Transverse colon (tissue), 4 donors: ENCODE data around the gene PHAF1. TPM values are rescaled to one million over a fixed set of nuclear protein-coding genes. Genes with fewer than 3 reads are reported as not detected.

Experiments
- DNase-seq: peaks from one replicate; pipeline ENCODE4 v3.0.0-alpha.2; 2019
- H3K27ac ChIP-seq, 4 donors: fragments of 200-600 bp; sonication (generic); 2 replicates each; pipeline ENCODE4 v1.5.1; 2016 to 2018; ENCODE audit warnings: inconsistent platforms in 4 of 4
- H3K27me3 ChIP-seq: fragments of 200-600 bp; sonication (generic); 2 replicates; pipeline ENCODE4 v1.5.1; 2017; ENCODE audit warnings: inconsistent platforms
- H3K36me3 ChIP-seq, 4 donors: fragments of 200-600 bp; sonication (generic); 2 replicates each; pipeline ENCODE4 v1.5.1; 2017 to 2019; ENCODE audit warnings: inconsistent platforms in 4 of 4
- H3K4me1 ChIP-seq, 4 donors: fragments of 200-600 bp; sonication (generic); 2 replicates each; pipeline ENCODE4 v1.5.1; 2017 to 2020; ENCODE audit warnings: inconsistent platforms in 4 of 4
- H3K4me3 ChIP-seq, 4 donors: fragments of 200-600 bp; sonication (generic); 1 replicate in 1 of 4; 2 replicates in 3 of 4; pipeline versions ENCODE4 v1.5.1 to v1.6.1; 2017 to 2019; ENCODE audit warnings: inconsistent platforms in 4 of 4
- H3K9me3 ChIP-seq, 2 donors: fragments of 200-600 bp; sonication (generic); 2 replicates each; pipeline ENCODE4 v1.5.1; 2017 to 2019; ENCODE audit warnings: inconsistent platforms in 2 of 2
- CTCF ChIP-seq, 5 experiments: fragments of 200-600 bp in 3 of 5; fragments of 450-650 bp in 2 of 5; sonication (generic) in 3 of 5; IDR thresholded peaks; 1 replicate in 2 of 5; 2 replicates in 3 of 5; pipeline ENCODE4 v1.5.1; 2016 to 2017; ENCODE audit warnings: antibody characterized with exemption in 5 of 5, inconsistent platforms in 3 of 5, mild to moderate bottlenecking in 2 of 5, moderate library complexity in 1 of 5
- EP300 ChIP-seq: sonication (generic); formaldehyde crosslinking; IDR thresholded peaks from one replicate; pipeline ENCODE4 v1.6.1; 2017; ENCODE audit warnings: antibody characterized with exemption, low read depth
- POLR2A ChIP-seq: fragments of 450-650 bp; IDR thresholded peaks from one replicate; pipeline ENCODE4 v1.6.1; 2016; ENCODE audit warnings: antibody characterized with exemption, mild to moderate bottlenecking, moderate library complexity
- POLR2AphosphoS5 ChIP-seq, 3 donors: sonication (generic); formaldehyde crosslinking; IDR thresholded peaks; one replicate each; pipeline ENCODE4 v1.6.1; 2016; ENCODE audit warnings: antibody characterized with exemption in 3 of 3
- WGBS, 2 donors: methylation state at CpG; one replicate each; pipeline ENCODE4 v1.1.5; 2018; ENCODE audit warnings: low coverage in 1 of 2; 5-methylcytosine and 5-hydroxymethylcytosine counted together
- in situ Hi-C, 4 donors: fragments of 200-750 bp; cut with MboI; loops; one replicate each; pipeline versions ENCODE4 v1.15.0 to v1.15.1; 2017; ENCODE audit warnings: low sequenced_read_pairs in 3 of 4, low pct_ligation_motif_present in 1 of 4, low pct_unique_long_range_greater_than_20kb in 1 of 4
- intact Hi-C: fragments of 100-400 bp; cut with DNase I; formaldehyde crosslinking; loops from one replicate; pipeline ENCODE4 v1.15.1; 2023; ENCODE audit warnings: low total_unique reads
- total RNA-seq, 4 donors: library from RNA; depleted of rRNA; stranded (reverse); fragments of >200 nt; gene quantifications; one replicate each; pipeline ENCODE4 v1.1.0, GENCODE V29; 2016

Gene PHAF1
- 10 to 100 TPM; 13.3 to 23.8 (median 17.7) TPM for total RNA-seq

GRCh38 chr16:67109407-67110135 is at the start of gene PHAF1:
Gene PHAF1 (plus strand): TSS chr16:67109941. CDS start chr16:67110176, 235 bp downstream.
- intact Hi-C loops = no loop called here

DNA sequence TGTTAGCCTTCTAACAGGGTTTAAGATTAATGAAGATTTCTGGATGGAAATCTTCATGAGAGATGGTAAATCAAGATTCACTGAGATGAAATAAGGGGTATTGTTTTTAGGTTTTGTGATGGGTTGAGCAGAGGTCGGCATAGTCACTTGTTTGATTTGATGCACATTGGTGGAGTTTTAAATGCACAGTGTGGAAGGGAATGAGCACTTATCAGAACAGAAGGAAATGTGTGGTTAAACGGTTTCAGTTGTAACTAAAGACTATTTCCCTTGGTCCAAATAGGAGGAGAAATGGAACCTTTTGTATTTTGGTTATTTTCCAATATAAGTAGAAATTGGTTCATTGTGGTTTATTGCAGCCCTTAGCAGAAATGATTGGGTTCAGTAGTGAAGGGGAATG is 46.7 kb upstream of the PHAF1 start:
- TF ChIP-seq EP300 (no peak), CTCF (IDR thresholded peaks at IDR 0.05) (no peak), POLR2A (no peak), POLR2AphosphoS5 (IDR thresholded peaks at IDR 0.05) (no peak)
- H3K4me1 ChIP-seq = no peaks in the 10 kb centered on the region
- no peaks in the 10 kb centered on the region for H3K9me3 ChIP-seq
- H3K4me3 ChIP-seq = no peak overlapping the region
- 47 to 49% methylated on average over 2 of the region's 2 CpGs for WGBS, 2 donors
- in situ Hi-C loops (no loop called here), intact Hi-C loops (no loop called here)
- DNase-seq = no peak
- H3K27ac ChIP-seq = no peak overlapping the region
- H3K36me3 ChIP-seq = peaks cover 0 to 16% (median 7%) of the 10 kb centered on the region in 4 donors
- H3K27me3 ChIP-seq = no peaks in the 10 kb centered on the region

More at GRCh38 chr16:67109407-67110135, at the start of gene PHAF1:
- peak; percentile 85 to 88 (median 85) for TF ChIP-seq POLR2AphosphoS5 (IDR thresholded peaks at IDR 0.05)
- no peak for TF ChIP-seq CTCF (IDR thresholded peaks at IDR 0.05)
- TF ChIP-seq POLR2A = peak; percentile 83
- TF ChIP-seq EP300 = no peak
- H3K4me3 ChIP-seq = peak within 1 kb of the TSS; percentile 48 to 98 (median 88)
- peaks cover 4 to 56% (median 18%) of the 10 kb centered on the region in 4 donors for H3K4me1 ChIP-seq
- no peaks in the 10 kb centered on the region for H3K9me3 ChIP-seq
- WGBS, 2 donors = 2 to 10% methylated on average over 2 to 58 of the region's 63 CpGs
- no peaks in the 10 kb centered on the region for H3K36me3 ChIP-seq
- peak; percentile 97 for DNase-seq
- in situ Hi-C loops = no loop called here
- no peaks in the 10 kb centered on the region for H3K27me3 ChIP-seq
- peak within 1 kb of the TSS; percentile 78 to 88 (median 85) for H3K27ac ChIP-seq

DNA sequence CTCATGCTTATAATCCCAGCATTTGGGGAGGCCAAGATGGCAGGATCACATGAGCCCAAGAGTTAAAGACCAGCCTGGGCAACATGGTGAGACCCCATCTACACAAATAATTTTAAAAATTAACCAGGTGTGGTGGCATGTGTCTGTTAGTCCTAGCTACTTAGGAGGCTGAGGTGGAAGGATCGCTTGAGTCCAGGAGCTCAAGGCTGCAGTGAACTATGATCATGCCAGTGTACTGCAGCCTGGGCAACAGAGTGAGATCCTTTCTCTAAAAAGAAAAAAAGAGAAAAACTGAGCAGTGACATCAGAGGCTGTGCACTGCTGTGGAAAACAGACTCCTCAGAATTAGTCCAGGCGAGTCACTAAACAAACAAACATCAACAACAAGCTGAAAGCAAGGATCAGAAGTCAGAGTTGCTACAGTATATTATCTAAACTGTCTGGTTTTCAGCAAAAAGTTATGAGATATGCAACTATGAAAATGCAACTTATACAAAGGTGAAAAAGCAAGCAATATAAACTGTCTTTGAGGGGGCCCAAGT is 41.5 kb upstream of the PHAF1 start:
- intact Hi-C loops = no loop called here
- H3K9me3 ChIP-seq = no peaks in the 10 kb centered on the region
- TF ChIP-seq EP300 (no peak), POLR2A (no peak), POLR2AphosphoS5 (IDR thresholded peaks at IDR 0.05) (no peak), CTCF (IDR thresholded peaks at IDR 0.05) (no peak)
- no peak overlapping the region for H3K4me3 ChIP-seq
- no peaks in the 10 kb centered on the region for H3K27me3 ChIP-seq
- in situ Hi-C loops = no loop called here
- DNase-seq = no peak
- no peaks in the 10 kb centered on the region for H3K4me1 ChIP-seq
- H3K36me3 ChIP-seq = peaks cover 0 to 34% (median 12%) of the 10 kb centered on the region in 4 donors
- 98% methylated on average over 2 of the region's 2 CpGs; no CpG with 5 or more reads in 1 of the 2 donors for WGBS, 2 donors
- H3K27ac ChIP-seq = no peak overlapping the region

GRCh38 chr16:67071476-67072048 is 38.2 kb upstream of the PHAF1 start:
- Histone ChIP-seq H3K27me3 (no peaks in the 10 kb centered on the region), H3K9me3 (no peaks in the 10 kb centered on the region), H3K4me1 (no peaks in the 10 kb centered on the region), H3K27ac (no peak overlapping the region), H3K36me3 (peaks cover 0 to 34% (median 11%) of the 10 kb centered on the region in 4 donors), H3K4me3 (no peak overlapping the region)
- in situ Hi-C loops = no loop called here
- TF ChIP-seq CTCF (IDR thresholded peaks at IDR 0.05) = no peak
- TF ChIP-seq POLR2A = no peak
- no peak for TF ChIP-seq POLR2AphosphoS5 (IDR thresholded peaks at IDR 0.05)
- TF ChIP-seq EP300 = no peak
- no peak for DNase-seq
- 83 to 88% methylated on average over 3 to 4 of the region's 4 CpGs for WGBS, 2 donors
- intact Hi-C loops = no loop called here
